HG03575 (cell line): ENCODE data around the gene PLA2G4B.

ENCODE experiments used
- ATAC-seq: cut with Tn5 transposase; IDR thresholded peaks from one replicate; pipeline ENCODE4 v1.9.1; 2021; ENCODE audit not compliant: unreplicated experiment, insufficient number of reproducible peaks, low FRiP score; ENCODE audit errors: extremely low read depth

Gene PLA2G4B

GRCh38 chr15:41806291-41807181 is 32.1 kb upstream of the PLA2G4B start:
- no peak for ATAC-seq

- ATAC-seq: no peak
Measured at GRCh38 chr15:41809121-41809520, 29.5 kb upstream of the PLA2G4B start.

GRCh38 chr15:41809526-41810220 is 29.0 kb upstream of the PLA2G4B start:
- no peak for ATAC-seq

- ATAC-seq: no peak
Measured at GRCh38 chr15:41810651-41811431, 27.8 kb upstream of the PLA2G4B start.

GRCh38 chr15:41811432-41812195 is 27.0 kb upstream of the PLA2G4B start:
- no peak for ATAC-seq

- ATAC-seq: no peak
Measured at GRCh38 chr15:41812820-41813375, 25.7 kb upstream of the PLA2G4B start.

- ATAC-seq: no peak
Measured at GRCh38 chr15:41813426-41813825, 25.2 kb upstream of the PLA2G4B start.

- no peak for ATAC-seq
Measured at GRCh38 chr15:41814534-41814933, 24.1 kb upstream of the PLA2G4B start.

- no peak for ATAC-seq
Measured at GRCh38 chr15:41816788-41817187, 21.9 kb upstream of the PLA2G4B start.

- no peak for ATAC-seq
Measured at GRCh38 chr15:41817327-41817726, 21.3 kb upstream of the PLA2G4B start.

GRCh38 chr15:41817781-41818180 is 20.9 kb upstream of the PLA2G4B start:
- ATAC-seq: no peak

GRCh38 chr15:41819455-41820050 is 19.1 kb upstream of the PLA2G4B start:
- ATAC-seq: no peak

- ATAC-seq: no peak
Measured at GRCh38 chr15:41820791-41821423, 17.7 kb upstream of the PLA2G4B start.

- ATAC-seq: no peak
Measured at GRCh38 chr15:41821831-41822230, 16.8 kb upstream of the PLA2G4B start.

GRCh38 chr15:41822471-41822870 is 16.2 kb upstream of the PLA2G4B start:
- no peak for ATAC-seq

- no peak for ATAC-seq
Measured at GRCh38 chr15:41822957-41823356, 15.7 kb upstream of the PLA2G4B start.

GRCh38 chr15:41823502-41823901 is 15.1 kb upstream of the PLA2G4B start:
- ATAC-seq: no peak
